WTC11 (cell line): ENCODE data around the gene GRM4. TPM values are rescaled to one million over a fixed set of nuclear protein-coding genes. Genes with fewer than 3 reads are reported as not detected.

ENCODE experiments used
- ATAC-seq: fragments of 200-7000 bp; cut with Tn5 transposase; 2 replicates; pipeline ENCODE4 v1.10.0; 2021; ENCODE audit warnings: mild to moderate bottlenecking, moderate library complexity
- CTCF ChIA-PET: fragments of 300-600 bp; sonication (Branson Sonifier 250); formaldehyde crosslinking; loops from one replicate; lab custom pipeline; 2021; ENCODE audit warnings: antibody characterized with exemption; lab: Charles Lee
- POLR2A ChIA-PET: fragments of 350-600 bp; sonication (Branson Sonifier 250); formaldehyde crosslinking; loops from one replicate; lab custom pipeline; 2021; ENCODE audit warnings: antibody characterized with exemption; lab: Charles Lee
- DNase-seq: peaks from one replicate; pipeline ENCODE4 v3.0.0; 2021; ENCODE audit warnings: low spot score
- H3K27ac Mint-ChIP-seq: 2 replicates; pipeline ENCODE4 v1.8.0; 2021; ENCODE audit warnings: mixed read lengths
- H3K27me3 Mint-ChIP-seq: 2 replicates; pipeline ENCODE4 v1.8.0; 2021; ENCODE audit warnings: low read depth, mild to moderate bottlenecking, moderate library complexity, mixed read lengths
- H3K36me3 Mint-ChIP-seq: 2 replicates; pipeline ENCODE4 v1.8.0; 2021; ENCODE audit warnings: mixed read lengths
- H3K4me1 Mint-ChIP-seq: 2 replicates; pipeline ENCODE4 v1.8.0; 2022; ENCODE audit warnings: mixed read lengths
- H3K4me3 Mint-ChIP-seq: 2 replicates; pipeline ENCODE4 v1.8.0; 2021; ENCODE audit warnings: mild to moderate bottlenecking, moderate library complexity, mixed read lengths
- H3K9me3 Mint-ChIP-seq: 2 replicates; pipeline ENCODE4 v1.8.0; 2021; ENCODE audit warnings: mixed read lengths
- CBFB ChIP-seq: sonication (generic); formaldehyde crosslinking; IDR thresholded peaks from 2 replicates; pipeline ENCODE4 v1.8.1; 2022; ENCODE audit warnings: mild to moderate bottlenecking, low read depth, missing genetic modification reagents
- FOXP1 ChIP-seq: sonication (generic); formaldehyde crosslinking; IDR thresholded peaks from 2 replicates; pipeline ENCODE4 v1.8.0; 2022; ENCODE audit warnings: missing genetic modification reagents, mild to moderate bottlenecking, moderate library complexity, borderline replicate concordance
- IRF2 ChIP-seq: sonication (generic); formaldehyde crosslinking; IDR thresholded peaks from 2 replicates; pipeline ENCODE4 v1.8.0; 2022; ENCODE audit warnings: low read depth, missing genetic modification reagents, borderline replicate concordance
- JAZF1 ChIP-seq: fragments of 250-450 bp; sonication (Bioruptor Pico); IDR thresholded peaks from 2 replicates; pipeline ENCODE4 v1.9.0; 2021; ENCODE audit warnings: moderate library complexity, mild to moderate bottlenecking, inconsistent platforms
- NFATC4 ChIP-seq: fragments of 250-450 bp; sonication (Bioruptor Pico); IDR thresholded peaks from 2 replicates; pipeline ENCODE4 v1.9.0; 2021; ENCODE audit warnings: mild to moderate bottlenecking
- NFYB ChIP-seq: sonication (generic); formaldehyde crosslinking; conservative IDR thresholded peaks from 2 replicates; pipeline ENCODE4 v1.8.0; 2022; ENCODE audit warnings: low read depth, missing genetic modification reagents
- PRRX2 ChIP-seq: fragments of 250-450 bp; sonication (Bioruptor Pico); IDR thresholded peaks from 2 replicates; pipeline ENCODE4 v1.8.0; 2021; ENCODE audit warnings: mild to moderate bottlenecking
- TCF7 ChIP-seq: sonication (generic); formaldehyde crosslinking; IDR thresholded peaks from 2 replicates; pipeline ENCODE4 v1.8.0; 2022; ENCODE audit warnings: mild to moderate bottlenecking, low read depth, missing genetic modification reagents, moderate library complexity
- ZNF121 ChIP-seq: sonication (generic); formaldehyde crosslinking; IDR thresholded peaks from 2 replicates; pipeline ENCODE4 v1.8.0; 2023; ENCODE audit warnings: missing genetic modification reagents
- ZNF317 ChIP-seq: sonication (generic); formaldehyde crosslinking; IDR thresholded peaks from 2 replicates; pipeline ENCODE4 v1.8.1; 2023; ENCODE audit warnings: low read depth, mild to moderate bottlenecking, moderate library complexity, missing genetic modification reagents, borderline replicate concordance
- ZNF416 ChIP-seq: fragments of 250-450 bp; sonication (Bioruptor Pico); IDR thresholded peaks from 2 replicates; pipeline ENCODE4 v1.9.0; 2021; ENCODE audit warnings: mild to moderate bottlenecking, inconsistent platforms
- total RNA-seq: library from RNA; stranded (reverse); gene quantifications from 3 replicates; pipeline ENCODE4 v1.2.3, GENCODE V29; 2021
- TF ChIP-seq, protein P1 (sequence below): fragments of 200-600 bp; IDR thresholded peaks from 2 replicates; pipeline ENCODE4 v1.8.0; 2022; ENCODE audit warnings: antibody characterized with exemption
- TF ChIP-seq, protein P2 (sequence below): sonication (generic); formaldehyde crosslinking; IDR thresholded peaks from 2 replicates; pipeline ENCODE4 v1.8.0; 2023; ENCODE audit warnings: missing genetic modification reagents, mild to moderate bottlenecking, borderline replicate concordance
- TF ChIP-seq, protein P3 (sequence below): sonication (generic); formaldehyde crosslinking; IDR thresholded peaks from 2 replicates; pipeline ENCODE4 v1.8.1; 2022; ENCODE audit warnings: missing genetic modification reagents, borderline replicate concordance
- TF ChIP-seq, protein P4 (sequence below): sonication (generic); formaldehyde crosslinking; IDR thresholded peaks from 2 replicates; pipeline ENCODE4 v1.8.0; 2022; ENCODE audit warnings: mild to moderate bottlenecking, missing genetic modification reagents
- TF ChIP-seq, protein P5 (sequence below): sonication (generic); formaldehyde crosslinking; IDR thresholded peaks from 2 replicates; pipeline ENCODE4 v1.8.1; 2023; ENCODE audit warnings: mild to moderate bottlenecking, missing genetic modification reagents, moderate library complexity
- TF ChIP-seq, protein P6 (sequence below): sonication (generic); formaldehyde crosslinking; IDR thresholded peaks from 2 replicates; pipeline ENCODE4 v1.8.1; 2022; ENCODE audit warnings: mild to moderate bottlenecking, missing genetic modification reagents, moderate library complexity, borderline replicate concordance

Gene GRM4
- total RNA-seq, 1 experiment from 2014 or later, result 34.5 TPM

DNA sequence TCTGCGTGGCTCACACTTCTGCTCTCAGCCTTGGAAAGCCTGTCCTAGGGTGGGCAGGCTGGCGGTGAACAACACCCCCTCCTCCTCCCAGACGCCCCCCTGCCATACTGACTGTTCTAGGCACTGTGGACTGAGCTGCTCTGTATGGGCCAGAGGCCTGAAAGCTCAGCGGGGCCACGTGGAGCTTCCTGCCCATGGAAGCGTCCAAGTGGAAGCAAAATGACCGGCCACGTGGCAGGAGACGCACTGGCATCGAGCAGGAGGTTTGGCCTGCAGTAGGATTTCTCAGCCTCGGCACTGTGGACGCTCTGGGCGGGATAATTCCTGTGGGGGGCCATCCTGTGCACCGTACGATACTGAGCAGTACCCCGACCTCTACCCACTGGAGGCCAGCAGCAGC, 88.7 kb downstream of the GRM4 start:
- CTCF ChIA-PET, result interaction anchor here (1.7 kb wide), 1 partner anchor 99 kb away, joined by 7 read pairs; no protein-coding TSS in a partner anchor
- Mint-ChIP-seq H3K27me3 (no peaks in the 10 kb centered on the region; the same call in 1 of the 2 replicates), H3K4me3 (no peak overlapping the region), H3K4me1 (peaks cover 50% of the 10 kb centered on the region), H3K27ac (no peak overlapping the region), H3K36me3 (no peaks in the 10 kb centered on the region; the same call in 1 of the 2 replicates), H3K9me3 (no peaks in the 10 kb centered on the region)
- POLR2A ChIA-PET, result no interaction called here
- no peak for DNase-seq
- no peak for TF ChIP-seq FOXP1 (CRISPR knock-in tag)
- TF ChIP-seq ZNF416 (CRISPR knock-in tag), result no peak
- no peak for TF ChIP-seq TCF7 (CRISPR knock-in tag)
- TF ChIP-seq ZNF317 (CRISPR knock-in tag), result no peak
- TF ChIP-seq IRF2 (CRISPR knock-in tag), result no peak
- no peak for TF ChIP-seq NFATC4 (CRISPR knock-in tag)
- no peak for TF ChIP-seq JAZF1 (CRISPR knock-in tag)
- TF ChIP-seq CBFB (CRISPR knock-in tag), result no peak
- TF ChIP-seq, protein P1, sequence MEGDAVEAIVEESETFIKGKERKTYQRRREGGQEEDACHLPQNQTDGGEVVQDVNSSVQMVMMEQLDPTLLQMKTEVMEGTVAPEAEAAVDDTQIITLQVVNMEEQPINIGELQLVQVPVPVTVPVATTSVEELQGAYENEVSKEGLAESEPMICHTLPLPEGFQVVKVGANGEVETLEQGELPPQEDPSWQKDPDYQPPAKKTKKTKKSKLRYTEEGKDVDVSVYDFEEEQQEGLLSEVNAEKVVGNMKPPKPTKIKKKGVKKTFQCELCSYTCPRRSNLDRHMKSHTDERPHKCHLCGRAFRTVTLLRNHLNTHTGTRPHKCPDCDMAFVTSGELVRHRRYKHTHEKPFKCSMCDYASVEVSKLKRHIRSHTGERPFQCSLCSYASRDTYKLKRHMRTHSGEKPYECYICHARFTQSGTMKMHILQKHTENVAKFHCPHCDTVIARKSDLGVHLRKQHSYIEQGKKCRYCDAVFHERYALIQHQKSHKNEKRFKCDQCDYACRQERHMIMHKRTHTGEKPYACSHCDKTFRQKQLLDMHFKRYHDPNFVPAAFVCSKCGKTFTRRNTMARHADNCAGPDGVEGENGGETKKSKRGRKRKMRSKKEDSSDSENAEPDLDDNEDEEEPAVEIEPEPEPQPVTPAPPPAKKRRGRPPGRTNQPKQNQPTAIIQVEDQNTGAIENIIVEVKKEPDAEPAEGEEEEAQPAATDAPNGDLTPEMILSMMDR, result no peak
- TF ChIP-seq PRRX2 (CRISPR knock-in tag), result no peak
- TF ChIP-seq, protein P2, sequence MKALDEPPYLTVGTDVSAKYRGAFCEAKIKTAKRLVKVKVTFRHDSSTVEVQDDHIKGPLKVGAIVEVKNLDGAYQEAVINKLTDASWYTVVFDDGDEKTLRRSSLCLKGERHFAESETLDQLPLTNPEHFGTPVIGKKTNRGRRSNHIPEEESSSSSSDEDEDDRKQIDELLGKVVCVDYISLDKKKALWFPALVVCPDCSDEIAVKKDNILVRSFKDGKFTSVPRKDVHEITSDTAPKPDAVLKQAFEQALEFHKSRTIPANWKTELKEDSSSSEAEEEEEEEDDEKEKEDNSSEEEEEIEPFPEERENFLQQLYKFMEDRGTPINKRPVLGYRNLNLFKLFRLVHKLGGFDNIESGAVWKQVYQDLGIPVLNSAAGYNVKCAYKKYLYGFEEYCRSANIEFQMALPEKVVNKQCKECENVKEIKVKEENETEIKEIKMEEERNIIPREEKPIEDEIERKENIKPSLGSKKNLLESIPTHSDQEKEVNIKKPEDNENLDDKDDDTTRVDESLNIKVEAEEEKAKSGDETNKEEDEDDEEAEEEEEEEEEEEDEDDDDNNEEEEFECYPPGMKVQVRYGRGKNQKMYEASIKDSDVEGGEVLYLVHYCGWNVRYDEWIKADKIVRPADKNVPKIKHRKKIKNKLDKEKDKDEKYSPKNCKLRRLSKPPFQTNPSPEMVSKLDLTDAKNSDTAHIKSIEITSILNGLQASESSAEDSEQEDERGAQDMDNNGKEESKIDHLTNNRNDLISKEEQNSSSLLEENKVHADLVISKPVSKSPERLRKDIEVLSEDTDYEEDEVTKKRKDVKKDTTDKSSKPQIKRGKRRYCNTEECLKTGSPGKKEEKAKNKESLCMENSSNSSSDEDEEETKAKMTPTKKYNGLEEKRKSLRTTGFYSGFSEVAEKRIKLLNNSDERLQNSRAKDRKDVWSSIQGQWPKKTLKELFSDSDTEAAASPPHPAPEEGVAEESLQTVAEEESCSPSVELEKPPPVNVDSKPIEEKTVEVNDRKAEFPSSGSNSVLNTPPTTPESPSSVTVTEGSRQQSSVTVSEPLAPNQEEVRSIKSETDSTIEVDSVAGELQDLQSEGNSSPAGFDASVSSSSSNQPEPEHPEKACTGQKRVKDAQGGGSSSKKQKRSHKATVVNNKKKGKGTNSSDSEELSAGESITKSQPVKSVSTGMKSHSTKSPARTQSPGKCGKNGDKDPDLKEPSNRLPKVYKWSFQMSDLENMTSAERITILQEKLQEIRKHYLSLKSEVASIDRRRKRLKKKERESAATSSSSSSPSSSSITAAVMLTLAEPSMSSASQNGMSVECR, result no peak
- TF ChIP-seq, protein P3, sequence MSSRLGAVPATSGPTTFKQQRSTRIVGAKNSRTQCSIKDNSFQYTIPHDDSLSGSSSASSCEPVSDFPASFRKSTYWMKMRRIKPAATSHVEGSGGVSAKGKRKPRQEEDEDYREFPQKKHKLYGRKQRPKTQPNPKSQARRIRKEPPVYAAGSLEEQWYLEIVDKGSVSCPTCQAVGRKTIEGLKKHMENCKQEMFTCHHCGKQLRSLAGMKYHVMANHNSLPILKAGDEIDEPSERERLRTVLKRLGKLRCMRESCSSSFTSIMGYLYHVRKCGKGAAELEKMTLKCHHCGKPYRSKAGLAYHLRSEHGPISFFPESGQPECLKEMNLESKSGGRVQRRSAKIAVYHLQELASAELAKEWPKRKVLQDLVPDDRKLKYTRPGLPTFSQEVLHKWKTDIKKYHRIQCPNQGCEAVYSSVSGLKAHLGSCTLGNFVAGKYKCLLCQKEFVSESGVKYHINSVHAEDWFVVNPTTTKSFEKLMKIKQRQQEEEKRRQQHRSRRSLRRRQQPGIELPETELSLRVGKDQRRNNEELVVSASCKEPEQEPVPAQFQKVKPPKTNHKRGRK (CRISPR knock-in tag), result no peak
- TF ChIP-seq, protein P4, sequence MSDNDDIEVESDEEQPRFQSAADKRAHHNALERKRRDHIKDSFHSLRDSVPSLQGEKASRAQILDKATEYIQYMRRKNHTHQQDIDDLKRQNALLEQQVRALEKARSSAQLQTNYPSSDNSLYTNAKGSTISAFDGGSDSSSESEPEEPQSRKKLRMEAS (CRISPR knock-in tag), result no peak
- TF ChIP-seq, protein P5, sequence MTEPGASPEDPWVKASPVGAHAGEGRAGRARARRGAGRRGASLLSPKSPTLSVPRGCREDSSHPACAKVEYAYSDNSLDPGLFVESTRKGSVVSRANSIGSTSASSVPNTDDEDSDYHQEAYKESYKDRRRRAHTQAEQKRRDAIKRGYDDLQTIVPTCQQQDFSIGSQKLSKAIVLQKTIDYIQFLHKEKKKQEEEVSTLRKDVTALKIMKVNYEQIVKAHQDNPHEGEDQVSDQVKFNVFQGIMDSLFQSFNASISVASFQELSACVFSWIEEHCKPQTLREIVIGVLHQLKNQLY (CRISPR knock-in tag), result no peak
- TF ChIP-seq ZNF121, result no peak
- TF ChIP-seq, protein P6, sequence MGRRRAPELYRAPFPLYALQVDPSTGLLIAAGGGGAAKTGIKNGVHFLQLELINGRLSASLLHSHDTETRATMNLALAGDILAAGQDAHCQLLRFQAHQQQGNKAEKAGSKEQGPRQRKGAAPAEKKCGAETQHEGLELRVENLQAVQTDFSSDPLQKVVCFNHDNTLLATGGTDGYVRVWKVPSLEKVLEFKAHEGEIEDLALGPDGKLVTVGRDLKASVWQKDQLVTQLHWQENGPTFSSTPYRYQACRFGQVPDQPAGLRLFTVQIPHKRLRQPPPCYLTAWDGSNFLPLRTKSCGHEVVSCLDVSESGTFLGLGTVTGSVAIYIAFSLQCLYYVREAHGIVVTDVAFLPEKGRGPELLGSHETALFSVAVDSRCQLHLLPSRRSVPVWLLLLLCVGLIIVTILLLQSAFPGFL (CRISPR knock-in tag), result no peak
- TF ChIP-seq NFYB (CRISPR knock-in tag), result no peak
- ATAC-seq, result no peak
